Thyroid gland (tissue), 4 donors: ENCODE results near the gene TMEM117. TPM values are rescaled to one million over a fixed set of nuclear protein-coding genes. Genes with fewer than 3 reads are reported as not detected.
"Not testable (repeated sequence)": the region's sequence is repeated elsewhere in the genome, so short reads cannot be mapped to it uniquely, and the experiment has no call there.

ENCODE experiments used
- DNase-seq, 2 donors: peaks; one replicate each; pipeline ENCODE4 v3.0.0-alpha.2; 2019
- H3K27ac ChIP-seq, 3 donors: fragments of 200-600 bp; sonication (generic); 1 replicate in 2 of 3; 2 replicates in 1 of 3; pipeline ENCODE4 v1.5.1; 2016 to 2019; ENCODE audit warnings: mild to moderate bottlenecking in 1 of 3, moderate library complexity in 1 of 3
- H3K27me3 ChIP-seq: fragments of 200-600 bp; sonication (generic); one replicate; pipeline ENCODE4 v1.5.1; 2019
- H3K36me3 ChIP-seq, 2 donors: fragments of 200-600 bp; sonication (generic); one replicate each; pipeline ENCODE4 v1.5.1; 2016 to 2019
- H3K4me1 ChIP-seq, 2 donors: fragments of 200-600 bp; sonication (generic); one replicate each; pipeline ENCODE4 v1.5.1; 2017 to 2019
- H3K4me3 ChIP-seq, 3 donors: fragments of 200-600 bp; sonication (generic); replicated peaks in 1 of 3; 1 replicate in 2 of 3; 2 replicates in 1 of 3; pipeline ENCODE4 v1.5.1; 2016; ENCODE audit warnings: mild to moderate bottlenecking in 1 of 3
- H3K9me3 ChIP-seq: fragments of 200-600 bp; sonication (generic); one replicate; pipeline ENCODE4 v1.5.1; 2017
- CTCF ChIP-seq, 6 experiments: fragments of 200-600 bp in 3 of 6; fragments of 450-650 bp in 3 of 6; sonication (generic) in 3 of 6; IDR thresholded peaks; one replicate each; pipeline ENCODE4 v1.5.1; 2016 to 2019; ENCODE audit warnings: antibody characterized with exemption in 6 of 6, mild to moderate bottlenecking in 2 of 6, inconsistent platforms in 1 of 6, moderate library complexity in 1 of 6
- POLR2A ChIP-seq, 2 donors: fragments of 450-650 bp; IDR thresholded peaks; one replicate each; pipeline ENCODE4 v1.6.1; 2017; ENCODE audit warnings: antibody characterized with exemption in 2 of 2, mild to moderate bottlenecking in 2 of 2, moderate library complexity in 1 of 2
- WGBS, 2 donors: methylation state at CpG; one replicate each; pipeline ENCODE4 v1.1.5; 2017; 5-methylcytosine and 5-hydroxymethylcytosine counted together
- intact Hi-C: fragments of 100-400 bp; cut with DNase I; formaldehyde crosslinking; loops from one replicate; pipeline ENCODE4 v1.15.1; 2023
- total RNA-seq, 4 donors: library from RNA; depleted of rRNA; stranded (reverse); fragments of >200 nt; gene quantifications; one replicate each; pipeline ENCODE4 v1.2.3, GENCODE V29; 2016

Gene TMEM117
- total RNA-seq, 4 donors from 2014 or later, result 18.9 to 32.4 (median 24.7) TPM

GRCh38 chr12:44021471-44021971, 185.6 kb downstream of the TMEM117 start:
- TF ChIP-seq POLR2A (IDR thresholded peaks at IDR 0.05) (no peak), CTCF (IDR thresholded peaks at IDR 0.05) (no peak)
- H3K27ac ChIP-seq, result no peak overlapping the region
- H3K4me3 ChIP-seq, result no peak overlapping the region
- H3K36me3 ChIP-seq, result no peaks in the 10 kb centered on the region
- intact Hi-C loops, result no loop called here
- 97 to 100% methylated on average over 1 of the region's 1 CpG for WGBS, 2 donors
- no peaks in the 10 kb centered on the region for H3K4me1 ChIP-seq
- no peak for DNase-seq
- no peaks in the 10 kb centered on the region for H3K27me3 ChIP-seq
- no peaks in the 10 kb centered on the region for H3K9me3 ChIP-seq

- intact Hi-C loops, result no loop called here
- WGBS, 2 donors, result 88 to 91% methylated on average over 3 of the region's 3 CpGs
- Histone ChIP-seq H3K9me3 (no peaks in the 10 kb centered on the region), H3K27ac (no peak overlapping the region), H3K4me1 (no peaks in the 10 kb centered on the region), H3K27me3 (no peaks in the 10 kb centered on the region), H3K4me3 (no peak overlapping the region), H3K36me3 (no peaks in the 10 kb centered on the region)
- TF ChIP-seq CTCF (IDR thresholded peaks at IDR 0.05) (no peak), POLR2A (IDR thresholded peaks at IDR 0.05) (no peak)
- no peak for DNase-seq
These were observed 189.6 kb downstream of the TMEM117 start for GRCh38 chr12:44025499-44025898.

- Histone ChIP-seq H3K4me3 (no peak overlapping the region), H3K27me3 (no peaks in the 10 kb centered on the region), H3K36me3 (no peaks in the 10 kb centered on the region), H3K4me1 (no peaks in the 10 kb centered on the region), H3K9me3 (no peaks in the 10 kb centered on the region), H3K27ac (no peak overlapping the region)
- no peak for DNase-seq
- no peak for TF ChIP-seq POLR2A (IDR thresholded peaks at IDR 0.05)
- TF ChIP-seq CTCF (IDR thresholded peaks at IDR 0.05), result no peak
- intact Hi-C loops, result no loop called here
- 92 to 96% methylated on average over 2 of the region's 2 CpGs for WGBS, 2 donors
These were observed 190.2 kb downstream of the TMEM117 start for GRCh38 chr12:44026046-44026445.

- H3K27ac ChIP-seq, H3K4me1 ChIP-seq, H3K4me3 ChIP-seq, intact Hi-C loops, H3K36me3 ChIP-seq, DNase-seq, H3K27me3 ChIP-seq, H3K9me3 ChIP-seq: not testable (repeated sequence)
- WGBS, 2 donors, result 95 to 99% methylated on average over 2 of the region's 2 CpGs
These were observed 191.0 kb downstream of the TMEM117 start for GRCh38 chr12:44026926-44027325.

- no peak overlapping the region for H3K27ac ChIP-seq
- H3K36me3 ChIP-seq, result no peaks in the 10 kb centered on the region
- no peaks in the 10 kb centered on the region for H3K9me3 ChIP-seq
- H3K27me3 ChIP-seq, result no peaks in the 10 kb centered on the region
- no peak overlapping the region for H3K4me3 ChIP-seq
- intact Hi-C loops, result no loop called here
- no peaks in the 10 kb centered on the region for H3K4me1 ChIP-seq
- no peak for TF ChIP-seq CTCF (IDR thresholded peaks at IDR 0.05)
- no peak for TF ChIP-seq POLR2A (IDR thresholded peaks at IDR 0.05)
- 91 to 96% methylated on average over 4 of the region's 4 CpGs for WGBS, 2 donors
- no peak for DNase-seq
These were observed 193.3 kb downstream of the TMEM117 start for GRCh38 chr12:44029194-44029593.
